Neural cell (in vitro differentiated cells): ENCODE results near the gene DUSP7. TPM values are rescaled to one million over a fixed set of nuclear protein-coding genes. Genes with fewer than 3 reads are reported as not detected.

Experiments used
- H2AFZ ChIP-seq: fragments of 200-600, 300-800 bp; sonication (generic), shearing (Covaris generic); 2 replicates; pipeline ENCODE4 v1.6.0; 2014; ENCODE audit warnings: low read depth, mild to moderate bottlenecking, antibody characterized with exemption, low read length, moderate library complexity
- H3F3A ChIP-seq: fragments of 200-600 bp; shearing (Covaris generic); 2 replicates; pipeline ENCODE4 v1.6.1; 2016; ENCODE audit warnings: mild to moderate bottlenecking, moderate library complexity, mixed read lengths, antibody characterized with exemption, low read length; ENCODE audit not compliant: insufficient read depth, poor library complexity, severe bottlenecking
- H3K27ac ChIP-seq: fragments of 200-600, 300-800 bp; sonication (generic), shearing (Covaris generic); 2 replicates; pipeline ENCODE4 v1.5.1; 2014; ENCODE audit warnings: mild to moderate bottlenecking, low read length, moderate library complexity
- H3K27me3 ChIP-seq: fragments of 300-800, 200-600 bp; sonication (generic), shearing (Covaris generic); 2 replicates; pipeline ENCODE4 v1.6.0; 2014; ENCODE audit warnings: mild to moderate bottlenecking, low read depth, low read length, moderate library complexity; ENCODE audit not compliant: insufficient read depth
- H3K36me3 ChIP-seq: fragments of 300-800, 200-600 bp; sonication (generic), shearing (Covaris generic); 2 replicates; pipeline ENCODE4 v1.5.1; 2014; ENCODE audit warnings: mild to moderate bottlenecking, antibody characterized with exemption, low read length, moderate library complexity; ENCODE audit not compliant: insufficient read depth
- H3K4me2 ChIP-seq: fragments of 300-800, 200-600 bp; sonication (generic), shearing (Covaris generic); 2 replicates; pipeline ENCODE4 v1.6.0; 2014; ENCODE audit warnings: mild to moderate bottlenecking, low read length
- H3K4me3 ChIP-seq: fragments of 300-800, 200-600 bp; sonication (generic), shearing (Covaris generic); 2 replicates; pipeline ENCODE4 v1.5.1; 2014; ENCODE audit warnings: mild to moderate bottlenecking, low read length, moderate library complexity
- H3K79me2 ChIP-seq: fragments of 200-600 bp; shearing (Covaris generic); replicated peaks from 2 replicates; pipeline ENCODE4 v1.6.0; 2014; ENCODE audit warnings: mild to moderate bottlenecking, low read length, moderate library complexity; ENCODE audit not compliant: insufficient read depth
- H3K9ac ChIP-seq: fragments of 300-800, 200-600 bp; sonication (generic), shearing (Covaris generic); 2 replicates; pipeline ENCODE4 v1.6.1; 2016; ENCODE audit warnings: mild to moderate bottlenecking, low read length, mixed read lengths
- H3K9me2 ChIP-seq: fragments of 200-600 bp; shearing (Covaris generic); 2 replicates; pipeline ENCODE4 v1.6.1; 2016; ENCODE audit warnings: mild to moderate bottlenecking, low read length, mixed read lengths; ENCODE audit not compliant: insufficient read depth
- H3K9me3 ChIP-seq: fragments of 200-600, 300-800 bp; sonication (generic), shearing (Covaris generic); 2 replicates; pipeline ENCODE4 v1.6.1; 2016; ENCODE audit warnings: mild to moderate bottlenecking, mixed run types, low read length, moderate library complexity, mixed read lengths
- H4K20me1 ChIP-seq: fragments of 200-600 bp; shearing (Covaris generic); 2 replicates; pipeline ENCODE4 v1.6.1; 2016; ENCODE audit warnings: mild to moderate bottlenecking, mixed run types; ENCODE audit not compliant: insufficient read depth
- CTCF ChIP-seq: fragments of 450-650 bp; IDR thresholded peaks from 2 replicates; pipeline ENCODE4 v1.5.1; 2014; ENCODE audit warnings: antibody characterized with exemption, mild to moderate bottlenecking, moderate library complexity; ENCODE audit not compliant: poor library complexity, severe bottlenecking
- EP300 ChIP-seq: fragments of 450-650 bp; conservative IDR thresholded peaks from 2 replicates; pipeline ENCODE4 v1.6.1; 2014; ENCODE audit warnings: antibody characterized with exemption, mild to moderate bottlenecking, moderate library complexity; ENCODE audit not compliant: poor library complexity, severe bottlenecking
- EZH2 ChIP-seq: fragments of 200-600, 300-800 bp; shearing (Covaris generic), sonication (generic); IDR thresholded peaks from 2 replicates; pipeline ENCODE4 v1.6.1; 2014; ENCODE audit warnings: antibody characterized with exemption, low read length, borderline replicate concordance, mild to moderate bottlenecking; ENCODE audit not compliant: insufficient read depth, poor library complexity, severe bottlenecking
- MXI1 ChIP-seq: fragments of 450-650 bp; conservative IDR thresholded peaks from 2 replicates; pipeline ENCODE4 v1.6.1; 2014; ENCODE audit warnings: antibody characterized with exemption, mild to moderate bottlenecking; ENCODE audit not compliant: poor library complexity, severe bottlenecking
- POLR2AphosphoS5 ChIP-seq: IDR thresholded peaks from 2 replicates; pipeline ENCODE4 v1.6.1; 2012
- RAD21 ChIP-seq: fragments of 450-650 bp; conservative IDR thresholded peaks from 2 replicates; pipeline ENCODE4 v1.6.1; 2014; ENCODE audit warnings: antibody characterized with exemption, mild to moderate bottlenecking, moderate library complexity
- REST ChIP-seq: IDR thresholded peaks from 2 replicates; pipeline ENCODE4 v1.6.1; 2012; ENCODE audit warnings: borderline replicate concordance
- SMC3 ChIP-seq: fragments of 450-650 bp; conservative IDR thresholded peaks from 2 replicates; pipeline ENCODE4 v1.6.1; 2014; ENCODE audit warnings: antibody characterized with exemption, mild to moderate bottlenecking, moderate library complexity; ENCODE audit not compliant: poor library complexity
- TAF1 ChIP-seq: IDR thresholded peaks from 2 replicates; pipeline ENCODE4 v1.6.1; 2012; ENCODE audit warnings: low read depth
- polyA plus RNA-seq: library from polyadenylated mRNA; depleted of rRNA; stranded (reverse); fragments of >200 nt; gene quantifications from 2 replicates; pipeline ENCODE4 v1.2.3, GENCODE V29; 2014

DUSP7 gene
- polyA plus RNA-seq, 1 donor from 2014 or later = 8.5 TPM

- Histone ChIP-seq H3K9me3 (no peaks in the 10 kb centered on the region), H4K20me1 (no peaks in the 10 kb centered on the region), H3K36me3 (no peaks in the 10 kb centered on the region), H3F3A (no peaks in the 10 kb centered on the region), H2AFZ (no peak overlapping the region), H3K9me2 (no peaks in the 10 kb centered on the region), H3K27me3 (no peaks in the 10 kb centered on the region), H3K4me3 (no peak overlapping the region), H3K27ac (no peak overlapping the region), H3K9ac (no peak overlapping the region), H3K79me2 (no peaks in the 10 kb centered on the region), H3K4me2 (no peak overlapping the region)
- TF ChIP-seq TAF1 (no peak), CTCF (no peak), POLR2AphosphoS5 (no peak), EZH2 (no peak), RAD21 (no peak), EP300 (no peak), REST (no peak), SMC3 (no peak), MXI1 (no peak)
Measured at GRCh38 chr3:52091586-52092270, 35.4 kb upstream of the DUSP7 start.

- H3K4me3 ChIP-seq = no peak overlapping the region
- TF ChIP-seq REST = no peak
- no peaks in the 10 kb centered on the region for H3K36me3 ChIP-seq
- H3K79me2 ChIP-seq = no peaks in the 10 kb centered on the region
- H3K4me2 ChIP-seq = no peak overlapping the region
- no peak overlapping the region for H3K9ac ChIP-seq
- no peaks in the 10 kb centered on the region for H3K9me2 ChIP-seq
- no peaks in the 10 kb centered on the region for H4K20me1 ChIP-seq
- no peaks in the 10 kb centered on the region for H3K9me3 ChIP-seq
- H2AFZ ChIP-seq = no peak overlapping the region
- H3K27ac ChIP-seq = no peak overlapping the region
- H3F3A ChIP-seq = no peaks in the 10 kb centered on the region
- H3K27me3 ChIP-seq = no peaks in the 10 kb centered on the region
Measured at GRCh38 chr3:52090933-52091468, 34.6 kb upstream of the DUSP7 start.
